ENCODE results near the gene EIF4A3. TPM values are rescaled to one million over a fixed set of nuclear protein-coding genes. Genes with fewer than 3 reads are reported as not detected.
"Not testable (repeated sequence)": the region's sequence is repeated elsewhere in the genome, so short reads cannot be mapped to it uniquely, and the experiment has no call there.

Gene EIF4A3
- total RNA-seq, 1 donor from 2014 or later, result 60.4 TPM

GRCh38 chr17:80171681-80172080 lies 24.8 kb upstream of the EIF4A3 start:
- DNase-seq, result no peak

GRCh38 chr17:80169784-80170500 lies 23.0 kb upstream of the EIF4A3 start, which contains the start of gene CARD14:
Gene CARD14 (plus strand): TSS chr17:80170030. CDS start chr17:80181439, 11,409 bp downstream.
- no peak for DNase-seq

GRCh38 chr17:80169107-80169506 lies 22.2 kb upstream of the EIF4A3 start:
- no peak for DNase-seq

- no peak for DNase-seq
Observed at GRCh38 chr17:80168371-80168770, 21.4 kb upstream of the EIF4A3 start.

GRCh38 chr17:80166446-80166845 lies 19.5 kb upstream of the EIF4A3 start:
- no peak for DNase-seq

- no peak for DNase-seq
Observed at GRCh38 chr17:80164185-80164584, 17.3 kb upstream of the EIF4A3 start.

GRCh38 chr17:80163336-80163735 lies 16.4 kb upstream of the EIF4A3 start:
- DNase-seq, result no peak

GRCh38 chr17:80160536-80160935 lies 13.6 kb upstream of the EIF4A3 start:
- no peak for DNase-seq

GRCh38 chr17:80158846-80159245 lies 11.9 kb upstream of the EIF4A3 start:
- no peak for DNase-seq

GRCh38 chr17:80155600-80155999 lies 8.7 kb upstream of the EIF4A3 start:
- DNase-seq, result not testable (repeated sequence)

- no peak for DNase-seq
Observed at GRCh38 chr17:80154166-80154565, 7.2 kb upstream of the EIF4A3 start.

- DNase-seq, result no peak
Observed at GRCh38 chr17:80153004-80153403, 6.1 kb upstream of the EIF4A3 start.

- no peak for DNase-seq
Observed at GRCh38 chr17:80152081-80152702, 5.3 kb upstream of the EIF4A3 start.

- DNase-seq, result no peak
Observed at GRCh38 chr17:80151333-80151732, 4.4 kb upstream of the EIF4A3 start.

- DNase-seq, result no peak
Observed at GRCh38 chr17:80146121-80147034, 550 bp downstream of the EIF4A3 start.

- DNase-seq, result no peak
Observed at GRCh38 chr17:80145076-80146075, 1.6 kb downstream of the EIF4A3 start.

- no peak for DNase-seq
Observed at GRCh38 chr17:80142929-80143328, 4.0 kb downstream of the EIF4A3 start.

GRCh38 chr17:80141463-80142165 lies 5.3 kb downstream of the EIF4A3 start:
- no peak for DNase-seq

GRCh38 chr17:80138856-80139426 lies 8.0 kb downstream of the EIF4A3 start:
- no peak for DNase-seq

GRCh38 chr17:80137131-80137530 lies 9.8 kb downstream of the EIF4A3 start:
- no peak for DNase-seq

GRCh38 chr17:80133626-80133970 lies 13.3 kb downstream of the EIF4A3 start:
- DNase-seq, result no peak

Data from skin of body (tissue), 2 donors.